Measurements from ENCODE around the gene GPR152.

The GPR152 gene

GRCh38 chr11:67416416-67417335 lies 35.9 kb downstream of the GPR152 start:
- no peak overlapping the region for H3K4me3 ChIP-seq (ENCODE audit: low read depth, low read length)

GRCh38 chr11:67415501-67416304 lies 36.8 kb downstream of the GPR152 start, which contains the start of gene CARNS1:
CARNS1 (plus strand) TSS chr11:67415678; CDS start chr11:67416200, 522 bp downstream.
- no peak within 1 kb of the TSS for H3K4me3 ChIP-seq (ENCODE audit: low read depth, low read length)
- TF ChIP-seq CTCF (IDR thresholded peaks at IDR 0.05; ENCODE audit: low read depth, low read length): no peak

More at GRCh38 chr11:67416416-67417335, 35.9 kb downstream of the GPR152 start:
- no peak for TF ChIP-seq CTCF (IDR thresholded peaks at IDR 0.05; ENCODE audit: low read depth, low read length)

GRCh38 chr11:67413266-67413849 lies 39.2 kb downstream of the GPR152 start:
- no peak overlapping the region for H3K4me3 ChIP-seq (ENCODE audit: low read depth, low read length)
- no peak for TF ChIP-seq CTCF (IDR thresholded peaks at IDR 0.05; ENCODE audit: low read depth, low read length)

- TF ChIP-seq CTCF (IDR thresholded peaks at IDR 0.05; ENCODE audit: low read depth, low read length): no peak
- H3K4me3 ChIP-seq (ENCODE audit: low read depth, low read length): no peak overlapping the region
Measured at GRCh38 chr11:67412495-67413179, 39.9 kb downstream of the GPR152 start.

- no peak for TF ChIP-seq CTCF (IDR thresholded peaks at IDR 0.05; ENCODE audit: low read depth, low read length)
- H3K4me3 ChIP-seq (ENCODE audit: low read depth, low read length): no peak overlapping the region
Measured at GRCh38 chr11:67411785-67412152, 40.8 kb downstream of the GPR152 start.

GRCh38 chr11:67410984-67411784 lies 41.3 kb downstream of the GPR152 start:
- no peak for TF ChIP-seq CTCF (IDR thresholded peaks at IDR 0.05; ENCODE audit: low read depth, low read length)
- no peak overlapping the region for H3K4me3 ChIP-seq (ENCODE audit: low read depth, low read length)
